AG10803 (cell line): ENCODE measurements around the gene RGS16.
"Not testable (repeated sequence)": the region's sequence is repeated elsewhere in the genome, so short reads cannot be mapped to it uniquely, and the experiment has no call there.

Source experiments
- DNase-seq: peaks from one replicate; pipeline ENCODE4 v3.0.0; 2010; ENCODE audit warnings: low read depth
- H3K4me3 ChIP-seq: 2 replicates; pipeline ENCODE4 v1.5.1; 2011; ENCODE audit warnings: mild to moderate bottlenecking, low read length, control low read depth
- CTCF ChIP-seq: conservative IDR thresholded peaks from 2 replicates; pipeline ENCODE4 v1.5.1; 2011; ENCODE audit warnings: mild to moderate bottlenecking, low read length, control low read depth, inconsistent platforms

RGS16 gene

GRCh38 chr1:182635871-182636270 is 31.7 kb upstream of the RGS16 start:
- TF ChIP-seq CTCF = no peak
- DNase-seq = no peak
- no peak overlapping the region for H3K4me3 ChIP-seq

DNA sequence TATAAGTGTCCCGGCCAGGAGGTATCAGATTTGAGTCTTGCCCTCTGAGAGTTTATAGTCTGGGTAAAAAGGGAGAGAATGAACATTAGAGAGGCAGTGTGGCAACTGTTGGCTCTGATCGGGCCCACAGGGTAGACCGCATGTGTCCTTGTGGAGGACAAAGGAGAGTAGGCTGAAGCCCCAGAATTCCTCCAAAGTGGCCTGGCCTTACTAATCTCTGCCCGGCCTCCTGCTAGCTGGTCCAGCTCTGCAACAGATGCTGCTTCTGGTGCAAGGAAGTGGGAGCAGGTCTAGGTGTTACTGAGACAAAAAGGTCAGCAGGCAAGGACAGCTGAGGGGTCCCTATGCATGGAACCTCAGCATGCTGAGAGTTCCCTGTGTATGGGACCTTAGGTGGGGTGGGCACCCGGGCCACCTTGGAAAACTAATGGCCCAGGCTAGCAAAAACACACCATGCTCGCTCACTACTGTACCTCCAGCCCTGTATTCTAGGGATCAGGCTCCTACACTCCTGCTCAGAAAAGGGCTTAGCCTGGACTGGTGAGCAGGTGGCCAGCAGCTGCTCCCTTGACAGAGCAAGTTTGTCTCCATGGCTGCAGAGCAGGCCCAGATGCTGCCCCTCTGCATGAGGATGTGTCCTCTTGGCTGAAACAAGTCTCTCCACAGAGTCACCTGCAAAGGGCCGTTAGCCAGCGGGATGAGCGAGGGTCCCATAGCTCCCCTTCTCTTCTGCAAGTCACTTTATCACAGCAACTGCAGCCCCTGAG is 30.3 kb upstream of the RGS16 start:
- no peak for TF ChIP-seq CTCF

DNA sequence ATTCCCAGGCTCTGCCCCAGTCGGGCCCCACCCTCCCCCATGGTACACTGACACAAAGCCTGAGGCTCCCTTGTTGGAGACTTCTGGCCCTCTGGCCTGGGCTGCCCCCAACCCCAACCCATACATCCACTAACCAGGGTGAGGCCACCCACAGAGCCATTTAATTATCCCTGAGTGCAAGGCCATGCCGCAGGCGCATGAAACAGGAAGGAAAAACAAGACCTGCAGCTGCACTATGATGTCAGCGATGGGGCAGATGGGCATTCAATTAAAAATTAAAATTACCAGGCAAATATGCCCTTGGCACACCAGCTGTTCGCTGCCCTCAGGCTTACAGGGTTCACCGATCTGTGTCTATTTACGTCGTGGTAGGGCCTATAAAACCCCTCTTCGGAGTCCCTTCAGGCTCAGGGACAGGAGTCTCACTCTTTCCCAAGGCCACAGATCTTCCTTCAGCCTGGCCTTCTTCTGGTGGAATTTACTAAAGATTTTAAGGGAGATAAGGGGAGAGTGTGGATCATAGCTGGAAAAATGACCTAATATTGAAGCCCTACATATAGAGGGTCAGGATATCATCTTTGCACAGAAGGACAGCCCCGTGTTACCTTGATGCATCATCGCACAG is 29.6 kb upstream of the RGS16 start:
- TF ChIP-seq CTCF = no peak
- no peak overlapping the region for H3K4me3 ChIP-seq
- DNase-seq = no peak

More for the DNA sequence above, 30.3 kb upstream of the RGS16 start:
- H3K4me3 ChIP-seq = no peak overlapping the region
- no peak for DNase-seq

- TF ChIP-seq CTCF = no peak
- DNase-seq = no peak
- H3K4me3 ChIP-seq = no peak overlapping the region
These were observed 28.8 kb upstream of the RGS16 start for GRCh38 chr1:182633031-182633430.

DNA sequence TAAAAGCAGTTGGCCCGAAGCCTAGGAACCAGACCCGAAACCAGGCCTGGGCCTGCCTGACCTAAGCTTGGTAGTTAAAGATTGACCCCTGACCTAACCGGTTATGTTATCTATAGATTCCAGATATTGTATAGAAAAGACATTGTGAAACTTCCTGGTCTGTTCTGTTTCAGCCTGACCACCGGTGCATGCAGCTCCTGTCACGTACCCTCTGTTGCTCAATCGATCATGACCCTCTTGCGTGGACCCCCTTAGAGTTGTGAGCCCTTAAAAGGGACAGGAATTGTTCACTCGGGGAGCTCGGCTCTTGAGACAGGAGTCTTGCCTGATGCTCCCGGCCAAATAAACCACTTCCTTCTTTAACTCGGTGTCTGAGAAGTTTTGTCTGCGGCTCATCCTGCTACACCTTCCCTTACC is 28.3 kb upstream of the RGS16 start:
- not testable (repeated sequence) for DNase-seq, H3K4me3 ChIP-seq

GRCh38 chr1:182631954-182632353 is 27.8 kb upstream of the RGS16 start:
- TF ChIP-seq CTCF = no peak
- DNase-seq = no peak
- no peak overlapping the region for H3K4me3 ChIP-seq

DNA sequence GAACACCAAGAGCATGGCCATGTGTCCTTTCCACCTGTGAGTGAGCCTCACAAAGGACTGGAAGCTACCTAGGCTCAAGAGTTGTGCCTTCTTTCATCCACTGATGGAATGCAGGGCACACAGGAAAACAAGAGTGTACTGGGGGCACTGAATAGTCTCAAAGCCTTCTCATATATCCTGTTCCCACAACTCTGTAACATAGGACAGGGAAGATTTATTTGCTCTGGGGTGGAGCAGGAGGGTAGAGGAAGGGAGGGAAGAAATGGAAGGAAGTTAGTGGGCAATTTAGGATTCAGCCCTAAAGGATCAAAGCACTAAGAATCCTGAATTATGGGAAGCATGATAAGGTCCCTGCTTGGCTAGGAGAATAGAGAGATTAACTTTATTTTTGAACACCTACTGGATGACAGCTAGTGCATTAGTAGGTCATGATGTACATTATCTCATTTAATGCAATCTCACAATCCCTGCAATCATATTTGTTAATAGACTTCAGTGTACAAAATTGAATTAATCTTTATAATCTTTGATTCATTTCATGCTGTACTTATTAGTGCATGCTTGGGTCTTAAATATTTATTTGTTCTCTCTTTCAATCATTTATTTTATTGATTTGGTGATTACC is 27.0 kb upstream of the RGS16 start:
- H3K4me3 ChIP-seq = no peak overlapping the region
- DNase-seq = no peak
- TF ChIP-seq CTCF = no peak
